Activated CD8-positive, alpha-beta T cell treated with anti-CD3 and anti-CD28 coated beads, Interleukin-2, amount 10 ng/mL, durations not matched to agents 7 days and 5 days (primary cell): ENCODE results near the gene ZW10. TPM values are rescaled to one million over a fixed set of nuclear protein-coding genes. Genes with fewer than 3 reads are reported as not detected.

Experiments
- ATAC-seq: fragments of 150-1000 bp; cut with Tn5 transposase; one replicate; pipeline ENCODE4 v1.10.0; 2021; ENCODE audit warnings: moderate library complexity
- CTCF ChIA-PET: fragments of 350-600 bp; sonication (Branson Sonifier 250); formaldehyde crosslinking; loops from one replicate; lab custom pipeline; 2021; ENCODE audit warnings: antibody characterized with exemption; lab: Charles Lee
- POLR2A ChIA-PET: fragments of 350-600 bp; sonication (Branson Sonifier 250); formaldehyde crosslinking; loops from one replicate; lab custom pipeline; 2021; ENCODE audit warnings: antibody characterized with exemption; lab: Charles Lee
- DNase-seq: peaks from one replicate; pipeline ENCODE4 v3.0.0-alpha.2; 2020
- H3K27ac Mint-ChIP-seq: one replicate; pipeline ENCODE4 v1.8.0; 2021; ENCODE audit warnings: mild to moderate bottlenecking, mixed read lengths
- H3K27me3 Mint-ChIP-seq: one replicate; pipeline ENCODE4 v1.8.0; 2021; ENCODE audit warnings: low read depth, mixed read lengths
- H3K36me3 Mint-ChIP-seq: one replicate; pipeline ENCODE4 v1.8.0; 2021; ENCODE audit warnings: low read depth, mixed read lengths
- H3K4me1 Mint-ChIP-seq: one replicate; pipeline ENCODE4 v1.8.0; 2021; ENCODE audit warnings: low read depth, mixed read lengths
- H3K4me3 Mint-ChIP-seq: one replicate; pipeline ENCODE4 v1.8.0; 2021; ENCODE audit warnings: mild to moderate bottlenecking, mixed read lengths
- H3K9me3 Mint-ChIP-seq: one replicate; pipeline ENCODE4 v1.8.0; 2022; ENCODE audit warnings: mixed read lengths; ENCODE audit not compliant: insufficient read depth
- total RNA-seq, 2 experiments: library from RNA; stranded (reverse); gene quantifications; one replicate each; pipeline ENCODE4 v1.2.3, GENCODE V29; 2021

ZW10 gene
- total RNA-seq, 2 experiments from 2014 or later, result 21.0 to 21.5 TPM

DNA sequence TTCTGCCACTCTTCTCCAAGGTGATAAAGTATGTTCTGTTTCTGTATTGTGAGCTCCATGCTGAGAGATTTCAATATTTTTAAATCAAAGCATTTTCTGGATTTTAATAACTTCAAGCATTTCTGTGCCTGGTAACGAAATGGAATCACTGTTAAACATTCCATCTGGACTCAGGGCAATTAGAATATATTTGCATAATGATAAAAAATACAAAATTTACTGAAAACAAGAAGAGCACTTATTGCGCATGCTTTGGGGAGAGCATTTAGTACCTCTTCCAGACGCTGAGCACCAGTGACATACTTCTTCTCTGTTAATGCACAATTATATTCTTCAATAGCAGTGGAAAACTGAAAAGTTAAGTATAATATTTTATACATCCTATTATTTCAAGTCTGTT lies 13.3 kb downstream of the ZW10 start:
- H3K4me1 Mint-ChIP-seq, result peaks cover 8% of the 10 kb centered on the region

GRCh38 chr11:113752932-113753331 lies 20.6 kb downstream of the ZW10 start:
- Mint-ChIP-seq H3K27me3 (no peaks in the 10 kb centered on the region), H3K9me3 (no peaks in the 10 kb centered on the region), H3K4me3 (no peak overlapping the region), H3K36me3 (peaks cover 24% of the 10 kb centered on the region), H3K27ac (no peak overlapping the region), H3K4me1 (no peaks in the 10 kb centered on the region)
- POLR2A ChIA-PET, result interaction anchor here (1.0 kb wide), 1 partner anchor 13 kb away, joined by 3 read pairs; no protein-coding TSS in a partner anchor
- DNase-seq (no peak), ATAC-seq (no peak)
- CTCF ChIA-PET, result interaction anchor here (0.9 to 1.4 kb wide), 2 partner anchors 8 to 21 kb away, joined by 3 to 7 read pairs; partner anchors contain the start of gene ZW10

More for the DNA sequence above, 13.3 kb downstream of the ZW10 start:
- H3K27ac Mint-ChIP-seq, result no peak overlapping the region
- POLR2A ChIA-PET, result no interaction called here
- H3K4me3 Mint-ChIP-seq, result no peak overlapping the region
- H3K36me3 Mint-ChIP-seq, result peaks cover 39% of the 10 kb centered on the region
- CTCF ChIA-PET, result no interaction called here
- DNase-seq (no peak), ATAC-seq (no peak)
- H3K27me3 Mint-ChIP-seq, result no peaks in the 10 kb centered on the region
- H3K9me3 Mint-ChIP-seq, result no peaks in the 10 kb centered on the region

- Mint-ChIP-seq H3K4me1 (no peaks in the 10 kb centered on the region), H3K4me3 (no peak overlapping the region), H3K27me3 (no peaks in the 10 kb centered on the region), H3K27ac (no peak overlapping the region), H3K9me3 (no peaks in the 10 kb centered on the region), H3K36me3 (peaks cover 50% of the 10 kb centered on the region)
- ChIA-PET POLR2A (no interaction called here), CTCF (no interaction called here)
- DNase-seq (no peak), ATAC-seq (no peak)
Measured at GRCh38 chr11:113736323-113736722, 37.2 kb downstream of the ZW10 start.

GRCh38 chr11:113732092-113732491 lies 41.4 kb downstream of the ZW10 start:
- POLR2A ChIA-PET, result no interaction called here
- no peaks in the 10 kb centered on the region for H3K9me3 Mint-ChIP-seq
- H3K36me3 Mint-ChIP-seq, result peaks cover 31% of the 10 kb centered on the region
- DNase-seq (no peak), ATAC-seq (no peak)
- no peaks in the 10 kb centered on the region for H3K27me3 Mint-ChIP-seq
- CTCF ChIA-PET, result interaction anchor here (1.0 kb wide), 1 partner anchor 64 kb away, joined by 3 read pairs; no protein-coding TSS in a partner anchor
- H3K4me3 Mint-ChIP-seq, result no peak overlapping the region
- no peak overlapping the region for H3K27ac Mint-ChIP-seq
- H3K4me1 Mint-ChIP-seq, result no peaks in the 10 kb centered on the region

DNA sequence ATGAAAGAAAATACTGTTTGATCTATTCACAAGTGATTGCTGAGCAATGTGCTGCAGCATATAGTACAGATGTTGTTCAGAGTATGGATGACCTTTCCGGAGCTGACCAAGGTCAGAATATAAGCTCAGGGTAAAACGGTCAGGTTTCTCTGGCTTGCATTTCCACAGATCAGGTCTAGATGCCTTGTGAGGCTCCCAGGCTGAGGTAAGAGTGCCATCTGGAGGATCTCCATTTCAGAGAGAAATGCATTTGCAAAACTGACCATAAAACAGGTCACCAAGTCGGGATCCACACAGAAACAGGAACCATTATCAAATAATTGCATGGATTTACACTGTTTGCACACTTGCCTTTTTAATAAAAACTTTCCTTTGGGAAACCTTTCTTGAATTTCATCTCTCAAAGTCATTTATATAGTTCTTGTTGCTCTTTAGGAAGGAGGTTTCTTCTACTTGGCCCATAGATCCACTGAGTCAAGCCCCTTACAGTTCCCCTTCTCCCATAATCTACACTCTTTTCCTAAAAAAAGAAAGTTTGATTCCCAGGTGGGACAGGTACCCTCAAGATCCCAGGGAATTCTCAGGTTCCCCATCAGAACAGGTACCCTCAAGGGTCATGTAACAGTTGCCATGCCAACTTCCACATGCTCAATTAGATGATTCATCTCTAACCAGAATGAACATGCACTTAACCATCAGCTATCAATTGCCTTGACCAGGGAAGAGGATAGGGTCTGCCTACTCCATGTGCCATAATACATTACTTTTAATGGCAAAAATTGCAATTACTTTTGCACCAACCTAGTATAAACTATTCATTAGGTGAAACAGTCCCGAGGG lies 42.4 kb downstream of the ZW10 start:
- ATAC-seq, result no peak
- POLR2A ChIA-PET, result no interaction called here

DNA sequence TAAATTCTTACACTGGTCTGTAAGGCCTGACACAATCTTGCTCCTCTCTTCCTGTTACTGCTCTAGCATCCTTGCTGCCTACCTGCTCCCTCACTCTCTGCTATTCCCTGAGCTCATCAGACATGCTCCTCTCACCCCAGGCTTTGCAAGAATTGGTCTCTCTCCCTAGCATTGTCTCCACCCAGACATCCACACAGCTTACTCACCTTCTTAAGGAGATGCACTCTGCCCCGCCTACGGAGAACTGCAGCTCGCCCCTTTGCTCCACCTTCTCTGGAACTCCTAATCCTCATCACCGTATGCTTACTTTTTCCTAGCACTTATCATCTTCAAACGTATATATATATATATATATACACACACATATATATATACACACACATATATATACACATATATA lies 44.0 kb downstream of the ZW10 start:
- Mint-ChIP-seq H3K27ac (no peak overlapping the region), H3K4me1 (no peaks in the 10 kb centered on the region), H3K27me3 (no peaks in the 10 kb centered on the region), H3K36me3 (peaks cover 20% of the 10 kb centered on the region), H3K4me3 (no peak overlapping the region), H3K9me3 (no peaks in the 10 kb centered on the region)
- no peak for DNase-seq
- CTCF ChIA-PET, result interaction anchor here (1.0 to 1.8 kb wide), 2 partner anchors 11 to 44 kb away, joined by 3 to 8 read pairs; partner anchors contain the start of gene ZW10
- POLR2A ChIA-PET, result no interaction called here
- no peak for ATAC-seq

More for the DNA sequence above, 42.4 kb downstream of the ZW10 start:
- no peak overlapping the region for H3K4me3 Mint-ChIP-seq
- H3K4me1 Mint-ChIP-seq, result no peaks in the 10 kb centered on the region
- H3K36me3 Mint-ChIP-seq, result peaks cover 21% of the 10 kb centered on the region
- no peak for DNase-seq
- H3K27ac Mint-ChIP-seq, result no peak overlapping the region
- H3K27me3 Mint-ChIP-seq, result no peaks in the 10 kb centered on the region
- CTCF ChIA-PET, result interaction anchor here (0.7 to 1.8 kb wide), 3 partner anchors 9 to 201 kb away, joined by 3 to 8 read pairs (median 3); no protein-coding TSS in a partner anchor
- no peaks in the 10 kb centered on the region for H3K9me3 Mint-ChIP-seq

GRCh38 chr11:113728814-113729213 lies 44.7 kb downstream of the ZW10 start:
- no peaks in the 10 kb centered on the region for H3K9me3 Mint-ChIP-seq
- no peak overlapping the region for H3K4me3 Mint-ChIP-seq
- POLR2A ChIA-PET, result no interaction called here
- peaks cover 15% of the 10 kb centered on the region for H3K36me3 Mint-ChIP-seq
- no peak for DNase-seq
- CTCF ChIA-PET, result no interaction called here
- H3K27me3 Mint-ChIP-seq, result no peaks in the 10 kb centered on the region
- no peak for ATAC-seq
- H3K27ac Mint-ChIP-seq, result no peak overlapping the region
- no peaks in the 10 kb centered on the region for H3K4me1 Mint-ChIP-seq

DNA sequence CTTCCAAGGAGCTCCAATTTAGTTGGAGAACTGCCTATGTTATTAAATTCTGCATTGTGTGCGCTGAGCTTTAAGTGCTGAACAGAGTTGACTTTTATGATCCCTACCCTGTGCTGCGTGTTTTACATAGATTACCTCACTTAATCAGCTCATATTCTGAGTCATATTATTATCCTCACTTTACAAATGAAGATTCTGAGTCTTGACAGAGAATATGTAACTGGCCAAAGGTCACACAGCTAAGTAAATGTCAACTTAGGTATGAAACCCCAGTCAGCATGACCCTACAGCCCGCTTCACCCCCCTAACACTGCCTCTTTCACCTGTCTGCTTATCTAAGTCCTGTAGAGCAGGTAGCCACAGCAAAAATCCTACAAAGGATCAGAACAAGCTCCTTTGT lies 47.6 kb downstream of the ZW10 start:
- CTCF ChIA-PET, result interaction anchor here (1.0 kb wide), 1 partner anchor 421 kb away, joined by 3 read pairs; no protein-coding TSS in a partner anchor

DNA sequence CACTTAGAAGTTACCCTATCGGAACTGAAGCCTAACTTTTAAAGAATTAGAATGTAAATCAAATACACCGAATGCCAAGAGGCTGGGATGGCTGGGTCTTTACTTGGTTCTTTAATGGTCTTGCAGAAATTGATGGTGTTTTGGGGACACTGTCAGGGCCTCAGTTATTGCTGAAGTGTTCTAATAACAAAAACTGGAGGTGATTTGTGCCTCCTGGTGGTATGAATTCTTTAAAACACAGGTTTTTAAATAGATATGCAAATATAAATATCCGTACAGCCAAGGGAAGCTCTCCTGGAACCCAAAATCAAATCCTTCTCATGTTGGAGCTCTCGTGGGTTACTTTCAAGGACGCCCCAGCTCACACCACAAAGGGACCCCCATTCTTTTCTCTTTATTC lies 48.1 kb downstream of the ZW10 start:
- ATAC-seq (no peak), DNase-seq (no peak)
- H3K9me3 Mint-ChIP-seq, result no peaks in the 10 kb centered on the region
- no peak overlapping the region for H3K4me3 Mint-ChIP-seq
- no peaks in the 10 kb centered on the region for H3K4me1 Mint-ChIP-seq
- ChIA-PET CTCF (interaction anchor here (1.0 kb wide), 1 partner anchor 420 kb away, joined by 3 read pairs; no protein-coding TSS in a partner anchor), POLR2A (interaction anchor here (0.6 kb wide), 1 partner anchor 738 kb away, joined by 3 read pairs; no protein-coding TSS in a partner anchor)
- no peaks in the 10 kb centered on the region for H3K27me3 Mint-ChIP-seq
- no peak overlapping the region for H3K27ac Mint-ChIP-seq
- no peaks in the 10 kb centered on the region for H3K36me3 Mint-ChIP-seq

More for the DNA sequence above, 47.6 kb downstream of the ZW10 start:
- Mint-ChIP-seq H3K9me3 (no peaks in the 10 kb centered on the region), H3K27ac (no peak overlapping the region), H3K27me3 (no peaks in the 10 kb centered on the region), H3K36me3 (no peaks in the 10 kb centered on the region), H3K4me3 (no peak overlapping the region), H3K4me1 (no peaks in the 10 kb centered on the region)
- ATAC-seq, result no peak
- no peak for DNase-seq
- POLR2A ChIA-PET, result no interaction called here

DNA sequence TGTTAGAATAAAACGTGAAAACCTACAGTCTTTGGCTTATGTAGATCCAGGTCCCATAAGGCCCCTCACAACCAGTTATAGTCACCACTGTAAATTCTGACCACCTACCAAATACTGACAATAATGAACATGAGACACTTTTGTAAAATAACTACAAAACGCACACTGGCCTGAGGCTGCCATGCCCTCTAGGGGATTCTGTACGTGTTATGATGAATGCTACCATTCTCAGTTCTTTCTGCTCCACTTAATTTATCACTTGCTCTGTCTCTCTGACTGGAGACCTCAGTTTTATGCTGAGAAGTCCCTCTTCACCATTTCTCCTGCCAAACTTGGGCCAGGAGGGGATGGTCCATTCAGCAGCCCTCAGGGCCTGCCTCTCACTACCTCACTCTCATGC lies 48.7 kb downstream of the ZW10 start:
- CTCF ChIA-PET, result no interaction called here
- no peaks in the 10 kb centered on the region for H3K9me3 Mint-ChIP-seq

DNA sequence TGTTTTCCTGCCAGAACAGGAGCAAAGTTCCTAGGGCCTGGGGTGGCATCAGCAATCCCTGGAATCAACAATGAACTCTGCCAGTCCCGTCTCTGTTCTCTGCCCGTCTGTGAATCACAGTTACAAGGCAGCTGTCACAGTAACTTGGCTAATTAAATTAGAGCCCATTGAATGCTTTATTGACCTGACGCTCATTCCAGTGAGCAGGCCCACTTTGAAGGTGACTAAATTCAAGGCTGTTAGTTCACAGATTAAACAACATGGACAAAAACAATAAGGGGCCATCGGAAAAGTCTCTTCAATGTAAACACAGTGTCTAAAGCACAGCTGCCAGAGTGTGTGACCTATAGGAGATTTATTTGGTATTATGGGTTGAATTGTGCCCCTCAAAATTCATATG lies 49.7 kb downstream of the ZW10 start:
- Mint-ChIP-seq H3K36me3 (peaks cover 1% of the 10 kb centered on the region), H3K27me3 (no peaks in the 10 kb centered on the region), H3K27ac (no peak overlapping the region), H3K4me1 (no peaks in the 10 kb centered on the region), H3K4me3 (no peak overlapping the region), H3K9me3 (no peaks in the 10 kb centered on the region)
- DNase-seq (no peak), ATAC-seq (no peak)
- CTCF ChIA-PET, result no interaction called here
- POLR2A ChIA-PET, result no interaction called here

More for the DNA sequence above, 48.7 kb downstream of the ZW10 start:
- no peaks in the 10 kb centered on the region for H3K27me3 Mint-ChIP-seq
- POLR2A ChIA-PET, result interaction anchor here (0.6 kb wide), 1 partner anchor 738 kb away, joined by 3 read pairs; no protein-coding TSS in a partner anchor
- no peak for ATAC-seq
- no peak for DNase-seq
- H3K4me1 Mint-ChIP-seq, result no peaks in the 10 kb centered on the region
- H3K27ac Mint-ChIP-seq, result no peak overlapping the region
- H3K4me3 Mint-ChIP-seq, result no peak overlapping the region
- H3K36me3 Mint-ChIP-seq, result no peaks in the 10 kb centered on the region

DNA sequence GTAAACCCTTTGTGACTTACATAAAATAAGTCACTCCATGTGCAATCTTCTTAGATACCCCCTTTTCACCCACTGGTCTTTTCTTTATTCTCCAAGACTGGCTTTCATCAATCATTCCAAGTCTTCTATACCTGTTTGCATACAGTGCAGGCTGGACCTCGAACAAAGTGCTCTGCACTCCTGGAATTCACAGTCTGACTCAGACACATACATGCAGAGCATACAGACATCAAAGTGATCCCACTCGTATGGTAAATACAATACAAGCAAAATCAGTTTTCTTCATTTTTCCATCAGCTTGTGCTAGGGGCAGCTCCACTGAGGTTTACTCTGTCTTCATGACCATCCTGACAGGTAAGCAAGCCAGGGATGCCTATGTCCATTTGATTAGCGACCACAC lies 50.6 kb downstream of the ZW10 start:
- ATAC-seq, result no peak
- H3K27me3 Mint-ChIP-seq, result no peaks in the 10 kb centered on the region
- no peak for DNase-seq
- POLR2A ChIA-PET, result no interaction called here
- CTCF ChIA-PET, result no interaction called here
- no peaks in the 10 kb centered on the region for H3K9me3 Mint-ChIP-seq
- H3K27ac Mint-ChIP-seq, result no peak overlapping the region
- no peak overlapping the region for H3K4me3 Mint-ChIP-seq
- no peaks in the 10 kb centered on the region for H3K4me1 Mint-ChIP-seq
- peaks cover 2% of the 10 kb centered on the region for H3K36me3 Mint-ChIP-seq
